GM12891 (cell line): ENCODE results near the gene COA5.

Experiments
- PAX5 ChIP-seq: IDR thresholded peaks from 2 replicates; pipeline ENCODE4 v1.6.1; 2011; ENCODE audit warnings: low read length, moderate library complexity, mild to moderate bottlenecking; ENCODE audit not compliant: insufficient read depth, severe bottlenecking
- POLR2A ChIP-seq: IDR thresholded peaks from 2 replicates; pipeline ENCODE4 v1.6.1; 2011; ENCODE audit warnings: low read depth, low read length, control low read depth
- POLR2AphosphoS5 ChIP-seq: IDR thresholded peaks from 2 replicates; pipeline ENCODE4 v1.6.1; 2011; ENCODE audit warnings: low read depth, low read length, control low read depth
- POU2F2 ChIP-seq: IDR thresholded peaks from 2 replicates; pipeline ENCODE4 v1.6.1; 2011; ENCODE audit warnings: low read depth, mild to moderate bottlenecking, control low read depth, low read length, moderate library complexity
- TAF1 ChIP-seq: IDR thresholded peaks from 2 replicates; pipeline ENCODE4 v1.6.1; 2011; ENCODE audit warnings: low read depth, low read length, control low read depth

- TF ChIP-seq POLR2AphosphoS5 (no peak), POLR2A (no peak), TAF1 (no peak), PAX5 (no peak), POU2F2 (no peak)
Observed at GRCh38 chr2:98654699-98655495, 46.6 kb upstream of the COA5 start.
